Sigmoid colon (tissue), 7 donors: ENCODE results near the gene COBL. TPM values are rescaled to one million over a fixed set of nuclear protein-coding genes. Genes with fewer than 3 reads are reported as not detected.

Experiments
- DNase-seq: peaks from one replicate; pipeline ENCODE4 v3.0.0-alpha.2; 2019
- H3K27ac ChIP-seq, 4 donors: fragments of 200-600 bp; sonication (generic); one replicate each; pipeline ENCODE4 v1.5.1; 2016 to 2019; ENCODE audit warnings: mild to moderate bottlenecking in 1 of 4
- H3K27me3 ChIP-seq, 3 donors: fragments of 200-600 bp; sonication (generic); one replicate each; pipeline ENCODE4 v1.5.1; 2019; ENCODE audit warnings: mild to moderate bottlenecking in 1 of 3
- H3K36me3 ChIP-seq, 4 donors: fragments of 200-600 bp; sonication (generic); one replicate each; pipeline ENCODE4 v1.5.1; 2016 to 2019
- H3K4me1 ChIP-seq, 4 donors: fragments of 200-600 bp; sonication (generic); one replicate each; pipeline ENCODE4 v1.5.1; 2017 to 2019
- H3K4me3 ChIP-seq, 4 donors: fragments of 200-600 bp; sonication (generic); one replicate each; pipeline ENCODE4 v1.5.1; 2017 to 2019; ENCODE audit warnings: mild to moderate bottlenecking in 2 of 4, moderate library complexity in 1 of 4
- H3K9me3 ChIP-seq, 4 donors: fragments of 200-600 bp in 3 of 4; sonication (generic) in 3 of 4; one replicate each; pipeline versions ENCODE4 v1.5.1 to v1.6.1; 2013 to 2019
- CTCF ChIP-seq, 4 experiments: fragments of 450-650 bp in 3 of 4; fragments of 200-600 bp in 1 of 4; IDR thresholded peaks; one replicate each; pipeline ENCODE4 v1.5.1; 2016 to 2019; ENCODE audit warnings: antibody characterized with exemption in 4 of 4, mild to moderate bottlenecking in 3 of 4, moderate library complexity in 2 of 4
- EP300 ChIP-seq, 4 donors: sonication (generic); formaldehyde crosslinking; IDR thresholded peaks; one replicate each; pipeline ENCODE4 v1.6.1; 2017; ENCODE audit warnings: antibody characterized with exemption in 4 of 4
- POLR2A ChIP-seq, 2 donors: fragments of 450-650 bp; IDR thresholded peaks; one replicate each; pipeline ENCODE4 v1.6.1; 2016; ENCODE audit warnings: antibody characterized with exemption in 2 of 2, mild to moderate bottlenecking in 2 of 2, moderate library complexity in 2 of 2
- POLR2AphosphoS5 ChIP-seq, 4 donors: sonication (generic); formaldehyde crosslinking; IDR thresholded peaks; one replicate each; pipeline ENCODE4 v1.6.1; 2017; ENCODE audit warnings: antibody characterized with exemption in 4 of 4
- WGBS, 2 donors: extraction: QIAGEN DNeasy Blood & Tissue Kit; methylation state at CpG; one replicate each; pipeline ENCODE4 v1.1.7; 2013; 5-methylcytosine and 5-hydroxymethylcytosine counted together
- intact Hi-C: fragments of 100-400 bp; cut with DNase I; formaldehyde crosslinking; loops from one replicate; pipeline ENCODE4 v1.15.1; 2023
- polyA plus RNA-seq, 3 donors: library from polyadenylated mRNA; stranded (reverse); fragments of 200-250 nt; gene quantifications; one replicate each; pipeline ENCODE4 v1.2.3, GENCODE V29; 2013
- total RNA-seq, 4 donors: library from RNA; depleted of rRNA; stranded (reverse); fragments of >200 nt; gene quantifications; one replicate each; pipeline ENCODE4 v1.1.0, GENCODE V29; 2016
- donor health status: healthy with polysubstance abuse.
- donor health status: Bipolar disorder and iron deficiency.
- donor health status: healthy.

Gene COBL
- total and polyA plus RNA-seq, 7 donors = 3.0 to 27.6 (median 10.0) TPM

- Histone ChIP-seq H3K27me3 (no peaks in the 10 kb centered on the region), H3K27ac (no peak overlapping the region), H3K36me3 (no peaks in the 10 kb centered on the region), H3K4me3 (no peak overlapping the region), H3K9me3 (no peaks in the 10 kb centered on the region), H3K4me1 (no peaks in the 10 kb centered on the region)
- TF ChIP-seq CTCF (IDR thresholded peaks at IDR 0.05) (no peak), EP300 (IDR thresholded peaks at IDR 0.05) (no peak), POLR2AphosphoS5 (IDR thresholded peaks at IDR 0.05) (no peak), POLR2A (IDR thresholded peaks at IDR 0.05) (no peak)
- WGBS, 2 donors = 70 to 88% methylated on average over 15 of the region's 15 CpGs
- intact Hi-C loops = no loop called here
- no peak for DNase-seq
Measured at GRCh38 chr7:51140199-51141164, 176.1 kb downstream of the COBL start.

GRCh38 chr7:51139796-51140195 lies 176.8 kb downstream of the COBL start:
- 84% methylated on average over 1 of the region's 1 CpG for WGBS, 2 donors
- Histone ChIP-seq H3K9me3 (no peaks in the 10 kb centered on the region), H3K4me3 (no peak overlapping the region), H3K27me3 (no peaks in the 10 kb centered on the region), H3K27ac (no peak overlapping the region), H3K4me1 (no peaks in the 10 kb centered on the region), H3K36me3 (no peaks in the 10 kb centered on the region)
- TF ChIP-seq CTCF (IDR thresholded peaks at IDR 0.05) = no peak
- TF ChIP-seq POLR2A (IDR thresholded peaks at IDR 0.05) = no peak
- TF ChIP-seq POLR2AphosphoS5 (IDR thresholded peaks at IDR 0.05) = no peak
- TF ChIP-seq EP300 (IDR thresholded peaks at IDR 0.05) = no peak
- DNase-seq = no peak
- intact Hi-C loops = no loop called here

DNA sequence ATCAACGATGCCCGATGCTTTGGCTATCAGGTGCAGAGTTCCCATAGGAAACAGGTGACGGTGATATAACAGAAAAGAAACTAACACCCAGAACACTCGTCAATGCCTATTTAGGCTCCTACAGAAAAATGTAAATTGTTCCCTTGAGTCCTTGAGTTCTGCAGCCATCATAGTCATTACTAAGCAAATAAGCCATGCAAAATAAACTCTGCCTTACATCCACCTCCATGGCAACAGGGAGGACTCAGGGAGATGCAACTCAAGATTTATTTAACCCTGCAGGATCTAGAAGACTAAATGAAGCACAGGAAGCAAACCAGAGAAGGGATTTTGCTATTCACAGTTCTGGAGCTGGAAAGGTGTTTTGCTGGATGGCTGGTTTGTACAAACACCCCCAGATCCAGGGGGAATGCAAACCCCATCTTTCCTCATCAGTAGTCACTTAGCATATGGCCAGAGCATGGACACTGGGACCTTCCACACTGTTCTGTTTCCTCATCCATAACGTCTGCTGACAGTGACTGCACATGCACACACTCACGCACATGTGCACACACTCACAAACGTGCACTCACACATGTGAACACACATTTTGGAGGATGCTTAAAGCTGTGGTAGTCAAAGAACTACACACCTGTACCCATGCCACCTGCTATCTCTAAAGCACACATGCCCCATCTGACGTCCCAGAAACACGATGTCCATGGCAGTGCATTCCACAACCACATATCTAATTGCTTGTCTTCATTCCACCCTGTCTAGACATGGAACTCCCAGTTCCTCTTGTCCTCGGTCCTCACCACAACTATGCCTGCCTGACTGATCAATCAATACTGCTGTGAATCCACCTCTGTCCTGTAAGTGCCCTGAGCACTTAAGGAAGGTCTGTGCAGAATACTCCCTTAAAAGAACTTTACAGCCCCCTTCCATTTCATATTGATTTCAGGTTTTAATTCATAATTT lies 178.2 kb downstream of the COBL start:
- Histone ChIP-seq H3K9me3 (no peaks in the 10 kb centered on the region), H3K4me1 (no peaks in the 10 kb centered on the region), H3K36me3 (no peaks in the 10 kb centered on the region), H3K27ac (no peak overlapping the region), H3K27me3 (no peaks in the 10 kb centered on the region), H3K4me3 (no peak overlapping the region)
- WGBS, 2 donors = 84 to 93% methylated on average over 10 of the region's 10 CpGs
- no peak for DNase-seq
- no peak for TF ChIP-seq POLR2AphosphoS5 (IDR thresholded peaks at IDR 0.05)
- no peak for TF ChIP-seq POLR2A (IDR thresholded peaks at IDR 0.05)
- no peak for TF ChIP-seq EP300 (IDR thresholded peaks at IDR 0.05)
- no peak for TF ChIP-seq CTCF (IDR thresholded peaks at IDR 0.05)
- intact Hi-C loops = no loop called here

- H3K4me1 ChIP-seq = no peaks in the 10 kb centered on the region
- TF ChIP-seq POLR2AphosphoS5 (IDR thresholded peaks at IDR 0.05) = no peak
- TF ChIP-seq EP300 (IDR thresholded peaks at IDR 0.05) = no peak
- TF ChIP-seq CTCF (IDR thresholded peaks at IDR 0.05) = no peak
- TF ChIP-seq POLR2A (IDR thresholded peaks at IDR 0.05) = no peak
- H3K9me3 ChIP-seq = no peaks in the 10 kb centered on the region
- intact Hi-C loops = no loop called here
- no peak overlapping the region for H3K27ac ChIP-seq
- no peaks in the 10 kb centered on the region for H3K27me3 ChIP-seq
- DNase-seq = no peak
- no peaks in the 10 kb centered on the region for H3K36me3 ChIP-seq
- H3K4me3 ChIP-seq = no peak overlapping the region
- whole genome bisulfite sequencing, 2 donors = 70 to 71% methylated on average over 2 of the region's 2 CpGs
Measured at GRCh38 chr7:51135576-51135975, 181.0 kb downstream of the COBL start.
